ENCODE results near the gene COL4A2. TPM values are rescaled to one million over a fixed set of nuclear protein-coding genes. Genes with fewer than 3 reads are reported as not detected.
A peak's percentile ranks its signal among the peaks of the same experiment; 100 is the strongest.

Gene COL4A2
- total RNA-seq, 1 donor from 2014 or later, result 180 TPM

DNA sequence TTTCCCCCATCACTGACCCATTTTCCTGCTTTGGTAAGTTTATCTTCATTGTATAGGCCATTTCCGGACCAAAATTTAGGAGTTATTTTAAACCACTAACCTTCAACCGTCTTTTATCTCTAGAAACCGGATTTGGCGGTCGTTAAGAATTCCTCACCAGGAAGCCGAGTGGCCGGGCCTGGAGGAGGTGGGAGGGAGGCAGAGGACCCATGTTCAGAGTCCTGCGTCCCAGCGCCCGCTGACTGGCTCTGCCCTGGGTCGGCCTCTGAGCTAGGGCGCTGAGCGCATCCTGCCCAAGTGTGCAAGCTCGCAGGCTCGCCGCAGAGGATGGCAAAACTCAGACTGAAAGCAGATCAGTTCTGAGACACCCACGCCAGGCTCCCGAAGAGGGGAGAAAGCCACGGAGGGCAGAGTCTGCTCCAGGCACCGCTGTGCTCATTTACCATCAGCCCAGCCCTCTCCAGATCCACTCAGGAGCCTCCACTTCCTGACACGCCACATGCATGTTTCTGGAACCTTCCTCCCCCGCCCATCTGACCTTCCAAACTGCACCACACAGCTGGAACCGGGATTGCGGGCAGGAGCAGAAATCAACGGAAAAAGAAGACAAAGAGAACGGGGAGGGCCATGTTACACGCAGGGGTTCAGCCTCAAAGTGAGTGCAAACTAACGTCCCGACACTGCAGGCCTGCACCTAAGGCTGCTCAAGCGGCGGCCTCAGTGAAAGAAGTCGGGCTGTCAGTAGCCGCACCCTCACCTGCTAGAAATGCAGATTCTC is 8.4 kb upstream of the COL4A2 start:
- H3K4me3 ChIP-seq, result peak overlapping the region; percentile 11
- peak overlapping the region; percentile 53 for H3K27ac ChIP-seq
- TF ChIP-seq, protein P1, sequence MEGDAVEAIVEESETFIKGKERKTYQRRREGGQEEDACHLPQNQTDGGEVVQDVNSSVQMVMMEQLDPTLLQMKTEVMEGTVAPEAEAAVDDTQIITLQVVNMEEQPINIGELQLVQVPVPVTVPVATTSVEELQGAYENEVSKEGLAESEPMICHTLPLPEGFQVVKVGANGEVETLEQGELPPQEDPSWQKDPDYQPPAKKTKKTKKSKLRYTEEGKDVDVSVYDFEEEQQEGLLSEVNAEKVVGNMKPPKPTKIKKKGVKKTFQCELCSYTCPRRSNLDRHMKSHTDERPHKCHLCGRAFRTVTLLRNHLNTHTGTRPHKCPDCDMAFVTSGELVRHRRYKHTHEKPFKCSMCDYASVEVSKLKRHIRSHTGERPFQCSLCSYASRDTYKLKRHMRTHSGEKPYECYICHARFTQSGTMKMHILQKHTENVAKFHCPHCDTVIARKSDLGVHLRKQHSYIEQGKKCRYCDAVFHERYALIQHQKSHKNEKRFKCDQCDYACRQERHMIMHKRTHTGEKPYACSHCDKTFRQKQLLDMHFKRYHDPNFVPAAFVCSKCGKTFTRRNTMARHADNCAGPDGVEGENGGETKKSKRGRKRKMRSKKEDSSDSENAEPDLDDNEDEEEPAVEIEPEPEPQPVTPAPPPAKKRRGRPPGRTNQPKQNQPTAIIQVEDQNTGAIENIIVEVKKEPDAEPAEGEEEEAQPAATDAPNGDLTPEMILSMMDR (IDR thresholded peaks at IDR 0.05), result no peak
- TF ChIP-seq POLR2AphosphoS5 (IDR thresholded peaks at IDR 0.05; ENCODE audit: insufficient read depth in 1 of 2, low read depth in 1 of 2), result peak in 1 of 2 donors; percentile 44
- no peak for TF ChIP-seq POLR2A (IDR thresholded peaks at IDR 0.05)
- no peaks in the 10 kb centered on the region for H3K9me3 ChIP-seq
- H3K4me1 ChIP-seq, result peaks cover 60% of the 10 kb centered on the region
- intact Hi-C loops (cut with DNase I), result no loop called here
- DNase-seq (ENCODE audit: extremely low spot score in 2 of 2), result peak in 1 of 2 donors; percentile 85
- no peaks in the 10 kb centered on the region for H3K36me3 ChIP-seq
- H3K27me3 ChIP-seq, result no peaks in the 10 kb centered on the region

DNA sequence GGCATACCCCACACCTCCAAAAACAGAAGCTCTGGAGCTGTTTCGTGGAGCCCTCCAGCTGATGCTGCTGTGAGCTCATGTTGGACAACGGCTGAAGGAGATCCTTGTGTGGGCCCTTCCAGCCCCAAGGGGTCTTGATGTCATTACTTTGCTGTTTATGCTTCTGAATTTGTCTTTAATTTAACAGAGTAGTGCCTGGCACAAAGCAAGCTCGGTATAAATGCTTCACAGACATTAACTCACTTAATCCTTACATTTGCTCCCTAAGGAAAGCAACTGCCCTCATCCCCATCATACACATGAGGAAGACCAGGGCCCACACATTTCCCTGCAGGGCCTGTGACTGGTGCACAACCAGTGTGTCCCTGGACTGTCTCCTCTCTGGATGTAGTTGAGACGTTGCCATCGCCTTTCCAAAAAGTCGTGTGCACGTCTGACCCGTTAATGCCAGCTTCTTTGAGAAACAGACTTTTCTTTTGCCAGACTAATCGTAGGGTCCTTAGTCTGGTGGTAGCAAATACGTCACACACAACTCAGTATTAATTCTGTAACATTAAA is 7.7 kb upstream of the COL4A2 start:
- Histone ChIP-seq H3K27ac (peak overlapping the region; percentile 53), H3K4me1 (peaks cover 60% of the 10 kb centered on the region), H3K9me3 (no peaks in the 10 kb centered on the region), H3K27me3 (no peaks in the 10 kb centered on the region), H3K36me3 (no peaks in the 10 kb centered on the region), H3K4me3 (no peak overlapping the region)
- no peak for DNase-seq (ENCODE audit: extremely low spot score in 2 of 2)
- TF ChIP-seq POLR2AphosphoS5 (IDR thresholded peaks at IDR 0.05; ENCODE audit: insufficient read depth in 1 of 2, low read depth in 1 of 2) (no peak), POLR2A (IDR thresholded peaks at IDR 0.05) (no peak)
- TF ChIP-seq, protein P1 (IDR thresholded peaks at IDR 0.05), result no peak
- intact Hi-C loops (cut with DNase I), result no loop called here

DNA sequence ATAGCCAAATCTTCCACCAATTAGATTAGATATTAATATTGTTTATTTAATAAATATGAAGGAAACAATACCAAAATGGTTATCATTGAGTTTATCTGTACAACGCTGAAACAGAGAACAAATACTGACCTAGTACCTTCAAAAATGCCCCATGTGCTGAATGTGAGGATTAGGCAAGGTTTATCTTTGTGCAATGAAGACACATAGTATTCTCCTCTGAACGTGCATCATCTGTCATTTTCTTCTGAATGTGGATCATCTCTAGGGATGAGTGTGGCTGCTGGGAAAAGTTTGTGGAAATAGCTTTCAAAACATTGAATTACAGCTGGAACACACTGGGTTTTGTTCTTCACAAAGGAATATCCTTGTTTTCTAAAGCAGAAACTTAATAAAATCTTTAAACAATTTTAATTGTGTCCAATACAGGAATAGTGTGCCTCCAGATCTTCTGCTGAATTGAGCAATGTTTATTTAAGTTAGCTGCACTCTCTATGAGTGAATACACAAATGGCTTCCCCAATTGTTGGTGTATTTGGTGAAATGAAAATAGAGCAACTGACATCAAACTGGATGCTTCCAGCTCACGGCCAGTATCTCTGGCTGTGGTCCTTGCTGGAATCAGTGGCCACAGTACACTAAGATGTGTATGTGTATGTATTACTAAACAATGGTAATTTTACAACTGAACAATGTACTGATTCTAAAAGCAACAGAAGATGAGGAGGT is 6.8 kb upstream of the COL4A2 start:
- no peaks in the 10 kb centered on the region for H3K36me3 ChIP-seq
- H3K27me3 ChIP-seq, result no peaks in the 10 kb centered on the region
- intact Hi-C loops (cut with DNase I), result no loop called here
- no peak for TF ChIP-seq POLR2AphosphoS5 (IDR thresholded peaks at IDR 0.05; ENCODE audit: insufficient read depth in 1 of 2, low read depth in 1 of 2)
- TF ChIP-seq, protein P1 (IDR thresholded peaks at IDR 0.05), result no peak
- no peak for TF ChIP-seq POLR2A (IDR thresholded peaks at IDR 0.05)
- H3K27ac ChIP-seq, result no peak overlapping the region
- DNase-seq (ENCODE audit: extremely low spot score in 2 of 2), result peak in 1 of 2 donors; percentile 25
- peaks cover 59% of the 10 kb centered on the region for H3K4me1 ChIP-seq
- no peak overlapping the region for H3K4me3 ChIP-seq
- no peaks in the 10 kb centered on the region for H3K9me3 ChIP-seq

DNA sequence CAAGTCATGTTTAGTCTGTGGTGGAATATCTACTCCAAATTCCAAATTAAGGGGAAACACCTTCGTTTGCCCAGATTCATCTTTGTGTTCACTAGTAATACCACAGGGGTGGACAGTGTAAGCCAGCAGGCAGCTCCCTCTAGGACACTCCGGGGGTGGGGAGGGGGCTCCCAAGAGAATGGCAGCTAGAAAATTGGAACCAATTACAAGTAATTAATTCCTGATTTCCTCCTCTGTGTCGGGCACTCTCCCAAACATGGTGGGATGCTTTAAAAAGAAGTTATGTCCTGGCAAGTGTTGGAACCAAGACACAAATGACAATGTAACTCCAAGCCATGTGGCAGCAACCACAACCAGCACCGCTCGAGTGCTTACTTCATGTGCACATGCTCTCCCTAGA is 6.0 kb upstream of the COL4A2 start:
- no peaks in the 10 kb centered on the region for H3K9me3 ChIP-seq
- H3K4me1 ChIP-seq, result peaks cover 55% of the 10 kb centered on the region
- H3K27me3 ChIP-seq, result no peaks in the 10 kb centered on the region
- no peaks in the 10 kb centered on the region for H3K36me3 ChIP-seq
- DNase-seq (ENCODE audit: extremely low spot score in 2 of 2), result peak in 1 of 2 donors; percentile 83
- intact Hi-C loops (cut with DNase I), result no loop called here
- peak overlapping the region in 1 of 2 donors; percentile 24 for H3K4me3 ChIP-seq
- peak overlapping the region; percentile 67 for H3K27ac ChIP-seq
- TF ChIP-seq POLR2AphosphoS5 (IDR thresholded peaks at IDR 0.05; ENCODE audit: insufficient read depth in 1 of 2, low read depth in 1 of 2) (no peak), POLR2A (IDR thresholded peaks at IDR 0.05) (no peak)
- TF ChIP-seq, protein P1 (IDR thresholded peaks at IDR 0.05), result no peak

All from vagina (tissue), 2 donors.